Gastrocnemius medialis (tissue), 4 donors: ENCODE data around the gene RP2. TPM values are rescaled to one million over a fixed set of nuclear protein-coding genes. Genes with fewer than 3 reads are reported as not detected.

Experiments used
- ATAC-seq, 2 donors: fragments of 150-250 bp; one replicate each; pipeline ENCODE4 v1.9.1; 2016
- DNase-seq, 2 donors: peaks; one replicate each; pipeline ENCODE4 v3.0.0-alpha.2; 2019
- H3K27ac ChIP-seq, 4 donors: fragments of 200-600 bp; sonication (generic); 1 replicate in 1 of 4; 2 replicates in 3 of 4; pipeline ENCODE4 v1.5.1; 2016 to 2018; ENCODE audit warnings: mild to moderate bottlenecking in 2 of 4, moderate library complexity in 1 of 4
- H3K27me3 ChIP-seq, 3 donors: fragments of 200-600 bp; sonication (generic) in 2 of 3; 1 replicate in 1 of 3; 2 replicates in 2 of 3; pipeline versions ENCODE4 v1.5.1 to v1.6.0; 2016 to 2019; ENCODE audit warnings: mild to moderate bottlenecking in 1 of 3, moderate library complexity in 1 of 3
- H3K36me3 ChIP-seq, 2 donors: fragments of 200-600 bp; sonication (generic) in 1 of 2; one replicate each; pipeline ENCODE4 v1.5.1; 2017 to 2018
- H3K4me1 ChIP-seq, 2 donors: fragments of 200-600 bp; sonication (generic) in 1 of 2; one replicate each; pipeline ENCODE4 v1.5.1; 2016 to 2017; ENCODE audit warnings: mild to moderate bottlenecking in 2 of 2
- H3K4me3 ChIP-seq, 4 donors: fragments of 200-600 bp; sonication (generic) in 3 of 4; 1 replicate in 1 of 4; 2 replicates in 3 of 4; pipeline ENCODE4 v1.5.1; 2016 to 2019; ENCODE audit warnings: mild to moderate bottlenecking in 2 of 4
- H3K9me3 ChIP-seq, 3 donors: fragments of 200-600 bp; sonication (generic) in 2 of 3; 1 replicate in 1 of 3; 2 replicates in 2 of 3; pipeline ENCODE4 v1.5.1; 2016 to 2019
- CTCF ChIP-seq, 5 experiments: fragments of 450-650 bp in 3 of 5; fragments of 200-600 bp in 2 of 5; sonication (generic) in 2 of 5; IDR thresholded peaks in 4 of 5; conservative IDR thresholded peaks in 1 of 5; 1 replicate in 4 of 5; 2 replicates in 1 of 5; pipeline ENCODE4 v1.5.1; 2016 to 2019; ENCODE audit warnings: antibody characterized with exemption in 5 of 5, mild to moderate bottlenecking in 3 of 5, moderate library complexity in 3 of 5
- POLR2A ChIP-seq, 2 donors: fragments of 450-650 bp; IDR thresholded peaks; one replicate each; pipeline ENCODE4 v1.6.1; 2017; ENCODE audit warnings: antibody characterized with exemption in 2 of 2, mild to moderate bottlenecking in 2 of 2, moderate library complexity in 2 of 2
- in situ Hi-C, 4 donors: fragments of 200-750 bp; cut with MboI; loops; one replicate each; pipeline versions ENCODE4 v1.15.0 to v1.8.0; 2017; ENCODE audit warnings: low sequenced_read_pairs in 4 of 4
- intact Hi-C: fragments of 100-400 bp; cut with DNase I; formaldehyde crosslinking; loops from one replicate; pipeline ENCODE4 v1.15.1; 2023; ENCODE audit warnings: low total_unique reads
- total RNA-seq, 4 donors: library from RNA; depleted of rRNA; stranded (reverse); fragments of >200 nt; gene quantifications; one replicate each; pipeline versions ENCODE4 v1.1.0 to v1.2.3, GENCODE V29; 2016

Gene RP2
- total RNA-seq, 4 donors from 2014 or later: 1.1 to 3.1 (median 2.7) TPM

DNA sequence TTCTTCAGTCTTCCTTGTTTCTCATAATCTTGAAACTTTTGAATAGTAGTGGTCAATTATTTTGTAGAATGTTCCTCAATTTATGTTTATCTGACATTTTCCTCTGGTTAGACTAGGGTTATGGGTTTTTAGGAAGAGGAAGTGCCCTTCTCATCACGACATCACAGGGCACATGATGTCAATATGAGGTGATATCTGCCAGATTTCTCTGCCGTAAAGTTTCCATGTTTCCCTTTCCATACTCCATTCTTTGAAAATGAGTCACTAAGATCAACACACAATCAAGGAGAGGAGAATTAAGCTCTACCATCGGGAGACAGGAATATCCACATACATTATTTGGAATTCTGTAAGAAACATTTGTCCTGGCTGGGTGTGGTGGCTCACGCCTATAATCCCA, 28.4 kb downstream of the RP2 start:
- Histone ChIP-seq H3K36me3 (no peaks in the 10 kb centered on the region), H3K4me1 (no peaks in the 10 kb centered on the region), H3K4me3 (no peak overlapping the region), H3K9me3 (no peaks in the 10 kb centered on the region), H3K27me3 (no peaks in the 10 kb centered on the region), H3K27ac (no peak overlapping the region)
- ATAC-seq (no peak), DNase-seq (no peak)
- in situ Hi-C loops (no loop called here), intact Hi-C loops (no loop called here)
- no peak for TF ChIP-seq POLR2A (IDR thresholded peaks at IDR 0.05)
- TF ChIP-seq CTCF (IDR thresholded peaks at IDR 0.05 in 4 of 5, conservative IDR thresholded peaks at IDR 0.05 in 1 of 5): no peak

DNA sequence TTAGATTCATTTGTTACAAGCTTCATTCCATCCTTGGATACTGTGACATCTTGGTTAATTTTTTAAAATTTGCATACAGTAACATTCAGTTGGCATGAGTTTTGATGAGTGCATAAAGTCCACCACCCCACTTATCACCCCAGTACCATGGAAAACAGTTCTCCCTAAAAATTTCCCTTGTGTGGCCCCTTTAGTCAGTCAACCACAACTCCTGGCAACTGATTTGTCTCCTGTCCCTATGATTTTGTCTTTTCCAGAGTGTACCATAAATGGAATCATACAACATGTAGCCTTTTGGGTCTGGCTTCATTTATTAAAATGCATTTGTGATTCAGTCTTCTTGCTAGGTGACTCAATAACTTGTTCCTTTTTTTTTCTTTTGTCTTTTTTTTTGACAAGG, 29.9 kb downstream of the RP2 start:
- intact Hi-C loops (no loop called here), in situ Hi-C loops (no loop called here)
- Histone ChIP-seq H3K4me1 (no peaks in the 10 kb centered on the region), H3K27me3 (no peaks in the 10 kb centered on the region), H3K4me3 (no peak overlapping the region), H3K36me3 (no peaks in the 10 kb centered on the region), H3K27ac (no peak overlapping the region), H3K9me3 (no peaks in the 10 kb centered on the region)
- no peak for DNase-seq
- TF ChIP-seq CTCF (IDR thresholded peaks at IDR 0.05 in 4 of 5, conservative IDR thresholded peaks at IDR 0.05 in 1 of 5) (no peak), POLR2A (IDR thresholded peaks at IDR 0.05) (no peak)
- ATAC-seq: no peak

- Histone ChIP-seq H3K4me1 (no peaks in the 10 kb centered on the region), H3K36me3 (no peaks in the 10 kb centered on the region), H3K9me3 (no peaks in the 10 kb centered on the region), H3K4me3 (no peak overlapping the region), H3K27ac (no peak overlapping the region), H3K27me3 (no peaks in the 10 kb centered on the region)
- in situ Hi-C loops: no loop called here
- intact Hi-C loops: no loop called here
- no peak for ATAC-seq
- DNase-seq: no peak
- TF ChIP-seq POLR2A (IDR thresholded peaks at IDR 0.05) (no peak), CTCF (IDR thresholded peaks at IDR 0.05 in 4 of 5, conservative IDR thresholded peaks at IDR 0.05 in 1 of 5) (no peak)
Observed at GRCh38 chrX:46873746-46874145, 36.9 kb downstream of the RP2 start.

GRCh38 chrX:46876901-46877300, 40.1 kb downstream of the RP2 start:
- no peak for ATAC-seq
- Histone ChIP-seq H3K9me3 (no peaks in the 10 kb centered on the region), H3K4me1 (no peaks in the 10 kb centered on the region), H3K4me3 (no peak overlapping the region), H3K36me3 (no peaks in the 10 kb centered on the region), H3K27me3 (no peaks in the 10 kb centered on the region), H3K27ac (no peak overlapping the region)
- in situ Hi-C loops (no loop called here), intact Hi-C loops (no loop called here)
- TF ChIP-seq POLR2A (IDR thresholded peaks at IDR 0.05): no peak
- TF ChIP-seq CTCF (IDR thresholded peaks at IDR 0.05 in 4 of 5, conservative IDR thresholded peaks at IDR 0.05 in 1 of 5): no peak
- DNase-seq: no peak

DNA sequence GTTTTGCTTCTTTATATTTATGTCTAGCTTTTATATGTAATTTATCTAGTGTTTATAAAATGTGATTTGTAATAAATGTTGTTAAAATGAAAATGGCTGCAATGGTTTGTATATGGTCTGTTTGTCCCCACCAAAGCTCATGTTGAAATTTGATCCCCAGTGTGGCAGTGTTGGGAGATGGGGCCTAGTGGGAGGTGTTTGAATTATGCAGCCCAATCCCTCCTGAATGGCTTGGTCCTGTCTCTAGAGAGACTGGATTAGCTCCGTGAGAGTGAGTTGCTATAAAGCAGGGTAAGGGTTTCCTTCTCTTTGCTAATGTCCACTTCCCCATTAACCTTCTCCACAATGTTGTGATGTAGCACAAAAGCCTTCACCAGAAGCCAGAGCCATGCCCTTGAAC, 45.4 kb downstream of the RP2 start:
- no peak overlapping the region for H3K4me3 ChIP-seq
- no peaks in the 10 kb centered on the region for H3K36me3 ChIP-seq
- intact Hi-C loops (no loop called here), in situ Hi-C loops (no loop called here)
- H3K27me3 ChIP-seq: no peaks in the 10 kb centered on the region
- H3K27ac ChIP-seq: no peak overlapping the region
- ATAC-seq: no peak
- no peaks in the 10 kb centered on the region for H3K9me3 ChIP-seq
- TF ChIP-seq CTCF (IDR thresholded peaks at IDR 0.05 in 4 of 5, conservative IDR thresholded peaks at IDR 0.05 in 1 of 5): no peak
- TF ChIP-seq POLR2A (IDR thresholded peaks at IDR 0.05): no peak
- no peak for DNase-seq
- no peaks in the 10 kb centered on the region for H3K4me1 ChIP-seq
